HG03135 (cell line): ENCODE measurements around the gene SHROOM2.
"Not testable (repeated sequence)": the region's sequence is repeated elsewhere in the genome, so short reads cannot be mapped to it uniquely, and the experiment has no call there.

Source experiments
- ATAC-seq: cut with Tn5 transposase; IDR thresholded peaks from one replicate; pipeline ENCODE4 v1.9.1; 2021; ENCODE audit warnings: mild to moderate bottlenecking, moderate library complexity; ENCODE audit not compliant: unreplicated experiment

The SHROOM2 gene

GRCh38 chrX:9829308-9830267, 43.4 kb downstream of the SHROOM2 start:
- peak; percentile 82 for ATAC-seq

- no peak for ATAC-seq
Observed at GRCh38 chrX:9832811-9833210, 46.6 kb downstream of the SHROOM2 start.

GRCh38 chrX:9835585-9836210, 49.5 kb downstream of the SHROOM2 start:
- no peak for ATAC-seq

- ATAC-seq, result no peak
Observed at GRCh38 chrX:9842541-9842940, 56.3 kb downstream of the SHROOM2 start.

GRCh38 chrX:9844936-9845577, 58.8 kb downstream of the SHROOM2 start:
- no peak for ATAC-seq

GRCh38 chrX:9845578-9845952, 59.3 kb downstream of the SHROOM2 start:
- no peak for ATAC-seq

GRCh38 chrX:9846631-9847030, 60.4 kb downstream of the SHROOM2 start:
- no peak for ATAC-seq

- ATAC-seq, result no peak
Observed at GRCh38 chrX:9847071-9847470, 60.8 kb downstream of the SHROOM2 start.

GRCh38 chrX:9848718-9849479, 62.7 kb downstream of the SHROOM2 start:
- ATAC-seq, result no peak

GRCh38 chrX:9851890-9852289, 65.7 kb downstream of the SHROOM2 start:
- no peak for ATAC-seq

GRCh38 chrX:9853307-9853706, 67.1 kb downstream of the SHROOM2 start:
- ATAC-seq, result no peak

GRCh38 chrX:9855561-9856283, 69.5 kb downstream of the SHROOM2 start:
- ATAC-seq, result no peak

- ATAC-seq, result no peak
Observed at GRCh38 chrX:9856588-9856987, 70.4 kb downstream of the SHROOM2 start.

GRCh38 chrX:9857575-9858474, 71.6 kb downstream of the SHROOM2 start:
- ATAC-seq, result no peak

- ATAC-seq, result not testable (repeated sequence)
Observed at GRCh38 chrX:9858684-9859083, 72.5 kb downstream of the SHROOM2 start.

GRCh38 chrX:9859711-9860555, 73.7 kb downstream of the SHROOM2 start:
- ATAC-seq, result no peak

GRCh38 chrX:9860826-9861225, 74.6 kb downstream of the SHROOM2 start:
- ATAC-seq, result no peak

- ATAC-seq, result no peak
Observed at GRCh38 chrX:9861711-9862110, 75.5 kb downstream of the SHROOM2 start.
